ENCODE measurements around the gene SYMPK.

GRCh38 chr19:45854167-45854778 lies 8.7 kb downstream of the SYMPK start:
- TF ChIP-seq EZH2 (IDR thresholded peaks at IDR 0.05; ENCODE audit: borderline replicate concordance, low read depth, low read length, severe bottlenecking) (no peak), CTCF (IDR thresholded peaks at IDR 0.05; ENCODE audit: borderline replicate concordance, extremely low read depth, low read length, poor library complexity, severe bottlenecking) (no peak)
